RCC 7860 (cell line): ENCODE data around the gene ZNF595.
"Not testable (repeated sequence)": the region's sequence is repeated elsewhere in the genome, so short reads cannot be mapped to it uniquely, and the experiment has no call there.

ENCODE experiments used
- DNase-seq: peaks from one replicate; pipeline ENCODE4 v3.0.0-alpha.2; 2015; ENCODE audit warnings: low spot score
- FAIRE-seq: peaks from 2 replicates; lab custom pipeline; 2012; peaks lifted over from hg19 to GRCh38; lab: Jason Lieb, UNC

ZNF595 gene

DNA sequence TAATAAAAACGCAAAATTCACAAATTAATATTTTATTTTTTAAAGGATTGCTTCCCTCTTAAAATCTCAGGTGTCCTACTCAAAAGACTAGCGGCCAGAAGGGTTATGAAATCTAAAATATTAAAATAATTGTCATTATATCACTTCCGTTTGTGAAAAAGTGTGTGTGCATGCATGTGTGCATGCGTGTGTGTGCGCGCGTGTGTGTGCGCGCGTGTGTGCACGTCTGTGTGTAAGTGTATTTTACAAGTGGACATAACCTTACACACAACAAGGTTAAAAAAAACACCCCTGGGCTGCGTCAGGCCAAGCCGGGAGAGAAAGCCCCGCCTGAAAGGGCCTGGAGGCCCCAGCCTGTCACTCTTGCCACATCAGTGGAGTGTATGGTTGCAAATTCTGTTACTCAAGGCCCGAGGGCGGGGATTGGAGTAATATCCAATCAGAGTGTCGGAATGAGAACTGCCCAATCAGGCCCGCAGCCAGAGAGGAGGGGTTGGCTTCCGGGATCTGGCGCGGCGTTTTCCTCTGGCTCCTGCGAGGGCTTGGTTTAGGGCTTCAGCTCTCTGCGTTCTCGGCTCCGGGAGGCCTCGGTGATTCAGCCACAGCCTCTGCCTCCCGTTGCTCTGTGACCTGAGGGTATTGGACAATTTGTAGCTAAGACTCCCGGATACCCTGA is at the start of gene ZNF595:
TSS of gene ZNF595 (plus strand) at position 518 of the 676 bp plus-strand sequence. CDS start 168 bp downstream, outside the sequence.
- not testable (repeated sequence) for FAIRE-seq, DNase-seq

GRCh38 chr4:9937-10870 is 42.9 kb upstream of the ZNF595 start:
- peak; percentile 2 for DNase-seq
- not testable (repeated sequence) for FAIRE-seq

DNA sequence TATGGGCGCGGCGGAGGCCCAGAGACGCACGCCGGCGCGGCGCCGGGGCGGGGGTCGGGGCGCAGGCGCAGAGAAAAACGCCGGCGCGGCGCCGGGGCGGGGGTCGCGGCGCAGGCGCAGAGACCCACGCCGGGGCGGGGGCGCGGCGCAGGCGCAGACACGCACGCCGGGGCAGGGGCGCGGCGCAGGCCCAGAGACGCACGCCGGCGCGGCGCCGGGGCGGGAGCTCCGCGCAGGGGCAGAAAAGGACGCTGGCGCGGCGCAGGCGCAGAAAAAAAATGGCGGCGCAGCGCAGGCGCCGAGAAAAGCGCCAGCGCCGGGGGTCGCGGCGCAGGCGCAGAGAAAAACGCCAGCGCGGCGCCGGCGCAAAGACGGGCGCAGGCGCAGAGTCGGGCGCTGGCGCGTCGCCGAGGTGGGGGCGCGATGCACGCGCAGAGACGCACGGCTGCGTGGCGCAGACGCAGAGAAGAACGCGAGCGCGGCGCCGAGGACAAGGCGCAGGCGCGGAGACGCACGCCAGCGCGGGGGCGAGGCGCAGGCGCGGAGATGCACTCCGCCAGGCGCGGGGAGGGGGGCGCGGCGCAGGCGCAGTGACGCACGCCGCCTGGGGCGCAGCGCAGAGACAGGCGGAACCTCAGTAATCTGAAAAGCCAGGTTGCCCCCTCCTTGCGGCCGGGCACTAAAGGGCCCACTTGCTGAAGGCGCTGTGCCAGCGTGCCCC is 41.9 kb upstream of the ZNF595 start:
- FAIRE-seq = not testable (repeated sequence)

DNA sequence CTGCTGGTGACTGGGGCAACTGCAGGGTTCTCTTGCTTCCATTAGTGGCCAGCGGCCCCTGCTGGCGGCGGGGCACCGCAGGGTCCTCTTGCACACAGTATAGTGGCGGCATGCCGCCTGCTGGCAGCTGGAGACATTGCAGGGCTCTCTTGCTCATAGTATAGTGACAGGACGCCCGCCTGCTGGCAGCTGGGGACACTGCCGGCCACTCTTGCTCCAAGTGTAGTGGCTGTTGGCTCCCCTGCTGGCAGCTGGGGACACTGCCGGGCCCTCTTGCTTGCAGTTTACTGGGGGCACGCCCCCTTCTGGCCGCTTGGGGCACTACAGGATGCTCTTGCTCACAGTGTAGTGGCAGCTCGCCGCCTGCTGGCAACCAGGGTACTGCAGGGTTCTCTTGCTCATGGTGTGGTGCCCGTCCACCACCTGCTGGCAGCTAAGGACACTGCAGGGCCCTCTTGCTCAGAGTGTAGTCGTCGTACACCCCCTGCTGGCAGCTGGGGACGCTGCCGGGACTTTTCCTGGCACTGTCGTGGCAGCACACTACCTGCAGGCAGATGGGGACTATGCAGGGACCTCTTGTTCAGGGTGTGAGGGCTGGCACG is 41.2 kb upstream of the ZNF595 start:
- not testable (repeated sequence) for FAIRE-seq
- peak; percentile 4 for DNase-seq

More for the DNA sequence above, 41.9 kb upstream of the ZNF595 start:
- DNase-seq = not testable (repeated sequence)

GRCh38 chr4:18128-18527 is 35.0 kb upstream of the ZNF595 start:
- DNase-seq, FAIRE-seq: not testable (repeated sequence)

DNA sequence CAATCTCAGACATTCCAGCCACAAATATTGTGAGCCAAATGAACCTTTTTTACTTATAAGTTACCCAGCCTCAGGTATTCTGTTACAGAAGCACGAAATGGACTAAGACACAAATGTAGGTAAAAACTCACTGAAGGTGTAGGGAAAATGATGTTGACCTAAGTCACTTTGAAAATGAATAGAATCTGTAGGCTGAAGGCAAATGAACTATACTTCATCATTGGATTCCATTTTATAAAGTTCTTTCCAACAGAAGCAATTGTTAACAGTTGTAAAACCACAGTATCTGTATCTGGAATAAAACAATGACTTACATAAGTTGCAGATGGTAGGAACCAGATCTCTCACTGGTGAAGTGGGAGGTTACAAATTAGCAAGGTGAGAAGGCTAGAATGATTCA is 34.5 kb upstream of the ZNF595 start:
- not testable (repeated sequence) for FAIRE-seq
- DNase-seq = peak; percentile 1

DNA sequence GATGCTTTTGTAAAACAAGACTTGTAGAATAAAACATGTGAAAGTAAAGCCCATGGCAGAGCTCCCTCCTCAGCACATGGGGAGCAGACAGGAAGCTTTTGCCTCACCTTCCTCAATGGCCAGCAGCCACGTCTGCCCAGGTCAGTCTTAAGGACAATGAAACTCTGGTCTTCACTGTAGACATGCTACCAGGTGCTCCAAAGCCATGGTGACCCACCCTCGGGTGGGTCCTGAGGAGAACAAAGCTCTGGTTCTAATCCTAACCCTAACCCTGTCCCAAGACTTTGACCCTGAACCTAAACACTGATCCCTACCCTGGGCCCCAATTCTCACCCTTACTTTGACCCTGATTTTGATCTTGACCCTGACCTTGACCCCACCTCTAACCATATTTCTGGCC is 30.2 kb upstream of the ZNF595 start:
- not testable (repeated sequence) for DNase-seq, FAIRE-seq

DNA sequence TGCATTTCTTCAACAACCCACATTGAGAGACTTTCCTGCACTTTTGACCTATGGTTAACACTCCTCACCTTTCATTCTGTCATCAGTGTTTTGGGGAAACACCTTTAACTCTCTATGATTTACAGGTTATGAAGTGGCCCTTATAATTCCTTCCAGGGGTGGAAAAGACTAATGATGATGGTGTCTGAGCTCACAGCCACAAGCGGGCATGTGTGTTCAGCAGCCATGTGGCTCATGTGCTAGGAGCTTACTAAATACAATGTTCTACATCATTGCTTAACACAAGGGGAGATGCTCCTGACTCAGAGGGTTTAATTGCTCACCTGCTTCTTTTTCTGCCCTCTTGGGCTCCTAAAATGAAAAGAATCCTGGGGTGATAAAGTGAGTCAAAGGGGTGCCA is 28.8 kb upstream of the ZNF595 start:
- DNase-seq, FAIRE-seq: not testable (repeated sequence)

DNA sequence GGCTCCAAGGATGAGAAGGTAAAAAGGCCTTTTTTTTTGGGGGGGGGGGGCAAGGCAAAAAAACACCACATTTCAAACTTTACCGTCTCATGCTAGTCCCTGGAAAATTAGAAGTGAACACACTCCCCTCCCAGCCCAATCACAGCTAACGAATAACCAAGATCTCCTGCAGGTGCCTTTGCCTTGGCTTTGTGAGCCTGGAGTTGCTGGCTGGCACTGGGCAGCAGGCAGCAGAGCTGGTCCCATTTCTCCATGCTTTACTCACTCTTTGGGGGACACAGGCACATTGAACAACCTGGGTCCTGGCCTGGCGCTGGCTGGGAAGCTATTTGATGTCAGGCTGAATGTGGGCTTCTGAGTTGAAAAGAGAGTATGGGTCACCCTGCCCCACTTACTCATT is 25.6 kb upstream of the ZNF595 start:
- FAIRE-seq, DNase-seq: not testable (repeated sequence)

GRCh38 chr4:28767-29542 is 24.2 kb upstream of the ZNF595 start:
- not testable (repeated sequence) for DNase-seq, FAIRE-seq

- DNase-seq, FAIRE-seq: not testable (repeated sequence)
Measured at GRCh38 chr4:33314-33713, 19.8 kb upstream of the ZNF595 start.

DNA sequence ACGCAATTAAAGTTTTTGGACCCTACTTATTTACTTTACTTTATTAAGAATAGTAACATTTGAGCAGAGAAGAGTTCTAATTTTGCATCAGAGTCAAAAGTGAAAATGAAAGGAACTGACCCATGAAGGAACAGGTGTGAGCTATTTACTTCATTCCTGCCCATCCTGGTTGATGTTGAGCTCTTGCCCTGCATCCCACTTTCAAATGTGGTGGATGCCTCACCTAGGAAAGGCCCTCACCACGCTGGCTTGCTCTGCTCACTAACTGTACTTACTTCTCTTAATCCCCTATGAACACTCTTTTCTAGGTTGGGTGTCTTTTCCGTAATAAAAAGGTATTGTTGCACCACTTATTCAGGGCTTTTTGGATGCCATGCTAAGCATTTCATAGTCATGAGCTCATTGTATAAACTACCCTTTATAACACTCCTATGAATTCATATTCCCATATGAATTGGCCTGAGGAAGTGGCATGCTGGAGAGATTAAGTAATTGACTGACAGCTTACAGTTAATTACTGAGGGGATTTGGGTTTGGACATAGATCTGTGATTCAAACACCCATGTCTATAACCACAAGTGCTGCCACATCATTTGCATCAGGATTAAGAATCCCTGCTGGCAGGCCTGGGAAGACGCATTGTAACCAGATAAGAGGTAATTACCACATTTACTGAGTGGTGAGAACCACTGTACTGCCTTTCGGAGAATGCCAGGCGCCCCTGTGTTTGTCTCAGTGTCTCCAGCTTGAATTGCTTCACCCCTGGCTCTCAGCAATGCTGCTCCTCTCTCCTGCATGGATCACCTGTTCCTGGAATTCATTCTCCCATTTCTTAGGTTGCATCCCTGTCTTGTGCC is 16.3 kb upstream of the ZNF595 start:
- DNase-seq = peak; percentile 3
- FAIRE-seq = not testable (repeated sequence)

GRCh38 chr4:38202-38601 is 14.9 kb upstream of the ZNF595 start:
- DNase-seq, FAIRE-seq: not testable (repeated sequence)

DNA sequence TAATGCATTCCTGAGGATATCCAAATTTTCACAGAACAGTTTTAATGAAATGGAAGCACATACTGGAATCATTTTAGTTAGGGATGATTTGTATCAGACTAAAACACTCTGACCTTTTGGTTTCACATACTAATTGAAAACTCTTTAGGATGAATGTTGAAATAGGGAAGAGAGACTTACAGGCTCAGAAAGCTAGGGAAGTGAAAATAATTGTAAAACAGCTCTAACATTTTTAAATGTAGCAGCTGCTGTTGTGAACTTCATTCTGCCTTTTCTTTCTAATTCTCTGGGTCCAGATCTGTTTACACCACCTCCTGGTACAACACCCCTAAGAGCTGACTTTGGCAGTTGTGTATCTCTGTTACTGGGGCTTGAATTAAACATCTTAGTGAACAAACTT is 9.7 kb upstream of the ZNF595 start:
- FAIRE-seq, DNase-seq: not testable (repeated sequence)

DNA sequence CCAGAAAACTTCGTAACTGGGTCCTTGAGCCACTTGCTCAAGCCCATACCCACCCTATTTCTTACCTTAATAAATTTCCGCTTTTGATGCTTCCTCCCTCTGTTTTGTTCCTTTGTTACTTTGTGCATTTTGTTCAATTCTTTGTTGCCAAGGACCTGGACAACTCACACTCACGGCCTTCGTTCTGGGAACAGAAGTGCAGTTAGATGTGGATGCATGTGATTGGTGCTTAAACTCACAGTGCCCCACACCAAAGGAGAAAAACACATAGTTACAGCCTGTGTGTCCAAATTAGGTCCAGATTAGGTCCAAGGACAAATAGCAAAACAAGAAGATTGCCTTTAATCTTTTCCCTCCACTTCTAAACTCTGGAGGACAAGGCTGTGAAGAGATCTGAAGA is 1.9 kb upstream of the ZNF595 start:
- FAIRE-seq, DNase-seq: not testable (repeated sequence)

- DNase-seq, FAIRE-seq: not testable (repeated sequence)
Measured at GRCh38 chr4:51655-52277, 1.4 kb upstream of the ZNF595 start.

DNA sequence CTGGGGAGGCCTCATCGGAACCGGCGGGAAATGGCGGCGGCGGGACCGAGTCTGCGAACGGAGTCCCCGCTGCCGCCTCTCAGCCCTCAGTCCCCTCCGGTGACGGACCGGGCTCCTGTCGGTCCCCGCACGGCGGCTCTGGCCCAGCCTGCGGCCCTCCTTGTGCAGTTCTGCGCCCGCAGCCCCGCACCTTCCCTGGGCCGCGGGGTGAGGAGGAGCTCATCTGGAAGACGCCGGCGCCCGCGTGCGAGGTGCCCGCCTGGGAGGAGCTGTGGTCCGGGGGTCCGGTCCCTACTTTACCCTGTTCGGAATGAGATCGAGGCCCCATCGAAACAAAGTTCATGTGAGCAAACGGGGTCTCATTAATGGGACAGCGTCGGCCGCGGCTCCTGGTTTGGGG is 400 bp downstream of the ZNF595 start:
- FAIRE-seq = not testable (repeated sequence)

DNA sequence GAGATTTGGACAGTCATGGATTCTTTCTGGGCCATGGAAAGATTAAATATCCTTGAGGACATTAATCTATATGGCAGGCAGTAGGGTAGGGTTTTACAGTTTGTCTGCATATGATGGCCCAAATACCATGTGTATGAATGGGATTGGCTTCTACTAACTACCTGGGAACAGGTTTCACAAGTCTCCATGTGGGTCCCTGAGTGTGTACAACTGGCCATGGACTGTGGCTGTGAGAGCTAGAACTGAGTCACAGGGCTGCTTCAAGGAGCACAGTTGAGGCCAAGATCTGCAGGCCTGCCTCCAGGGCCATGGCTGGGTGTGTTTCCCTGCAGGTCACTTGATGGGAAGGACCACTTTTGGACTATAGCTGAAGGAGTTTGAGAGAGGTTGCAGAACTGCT is 11.6 kb downstream of the ZNF595 start:
- DNase-seq, FAIRE-seq: not testable (repeated sequence)

More for the DNA sequence above, 400 bp downstream of the ZNF595 start:
- DNase-seq = not testable (repeated sequence)
